GM19240 (cell line): ENCODE results near the gene TBC1D22B.
"Not testable (repeated sequence)": the region's sequence is repeated elsewhere in the genome, so short reads cannot be mapped to it uniquely, and the experiment has no call there.

Source experiments
- DNase-seq: peaks from one replicate; pipeline ENCODE4 v3.0.0; 2011; ENCODE audit warnings: low spot score; ENCODE audit not compliant: insufficient read length

TBC1D22B gene

GRCh38 chr6:37303091-37303660, 45.6 kb downstream of the TBC1D22B start:
- no peak for DNase-seq

GRCh38 chr6:37303891-37304503, 46.4 kb downstream of the TBC1D22B start:
- no peak for DNase-seq

- no peak for DNase-seq
These were observed 47.2 kb downstream of the TBC1D22B start for GRCh38 chr6:37304766-37305165.

GRCh38 chr6:37305841-37306425, 48.4 kb downstream of the TBC1D22B start:
- DNase-seq: no peak

- no peak for DNase-seq
These were observed 49.2 kb downstream of the TBC1D22B start for GRCh38 chr6:37306624-37307222.

GRCh38 chr6:37307484-37307883, 49.9 kb downstream of the TBC1D22B start:
- not testable (repeated sequence) for DNase-seq

- no peak for DNase-seq
These were observed 50.7 kb downstream of the TBC1D22B start for GRCh38 chr6:37308069-37308815.

GRCh38 chr6:37309046-37309445, 51.5 kb downstream of the TBC1D22B start:
- DNase-seq: no peak

GRCh38 chr6:37309692-37310091, 52.1 kb downstream of the TBC1D22B start:
- no peak for DNase-seq

GRCh38 chr6:37310966-37311365, 53.4 kb downstream of the TBC1D22B start:
- DNase-seq: no peak

- no peak for DNase-seq
These were observed 54.3 kb downstream of the TBC1D22B start for GRCh38 chr6:37311741-37312473.

GRCh38 chr6:37313723-37314486, 56.3 kb downstream of the TBC1D22B start:
- no peak for DNase-seq

- DNase-seq: peak; percentile 38
These were observed 57.0 kb downstream of the TBC1D22B start for GRCh38 chr6:37314487-37315156.

GRCh38 chr6:37315157-37315515, 57.6 kb downstream of the TBC1D22B start:
- DNase-seq: no peak

- DNase-seq: no peak
These were observed 58.5 kb downstream of the TBC1D22B start for GRCh38 chr6:37316071-37316470.

- no peak for DNase-seq
These were observed 59.9 kb downstream of the TBC1D22B start for GRCh38 chr6:37317312-37318038.

GRCh38 chr6:37319156-37319555, 61.6 kb downstream of the TBC1D22B start:
- no peak for DNase-seq

GRCh38 chr6:37319856-37320480, 62.4 kb downstream of the TBC1D22B start:
- DNase-seq: no peak

GRCh38 chr6:37320646-37321045, 63.1 kb downstream of the TBC1D22B start:
- DNase-seq: no peak
